Prostate gland (tissue), 2 donors: Measurements from ENCODE around the gene SLC25A10. TPM values are rescaled to one million over a fixed set of nuclear protein-coding genes. Genes with fewer than 3 reads are reported as not detected.

Experiments used
- DNase-seq: peaks from one replicate; pipeline ENCODE4 v3.0.0-alpha.2; 2019; ENCODE audit warnings: low spot score
- H3K27ac ChIP-seq, 2 donors: fragments of 200-600 bp; sonication (generic); 2 replicates each; pipeline ENCODE4 v1.5.1; 2017 to 2019
- H3K27me3 ChIP-seq: fragments of 200-600 bp; sonication (generic); replicated peaks from 2 replicates; pipeline ENCODE4 v1.5.1; 2019; ENCODE audit not compliant: insufficient read depth
- H3K36me3 ChIP-seq, 2 donors: fragments of 200-600 bp; sonication (generic); 1 replicate in 1 of 2; 2 replicates in 1 of 2; pipeline versions ENCODE4 v1.5.1 to v1.8.1; 2017 to 2019
- H3K4me1 ChIP-seq: fragments of 200-600 bp; sonication (generic); replicated peaks from 2 replicates; pipeline ENCODE4 v1.5.1; 2019
- H3K4me3 ChIP-seq, 2 donors: fragments of 200-600 bp; sonication (generic); 2 replicates each; pipeline ENCODE4 v1.5.1; 2017 to 2019
- H3K9me3 ChIP-seq: fragments of 200-600 bp; sonication (generic); 2 replicates; pipeline ENCODE4 v1.5.1; 2017
- CTCF ChIP-seq, 4 experiments: fragments of 200-600 bp in 2 of 4; fragments of 450-650 bp in 2 of 4; sonication (generic) in 2 of 4; IDR thresholded peaks; 1 replicate in 3 of 4; 2 replicates in 1 of 4; pipeline ENCODE4 v1.5.1; 2016 to 2019; ENCODE audit warnings: antibody characterized with exemption in 4 of 4, mild to moderate bottlenecking in 2 of 4, moderate library complexity in 2 of 4
- POLR2A ChIP-seq: fragments of 450-650 bp; IDR thresholded peaks from one replicate; pipeline ENCODE4 v1.6.1; 2016; ENCODE audit warnings: antibody characterized with exemption, mild to moderate bottlenecking
- POLR2AphosphoS5 ChIP-seq: sonication (generic); formaldehyde crosslinking; IDR thresholded peaks from one replicate; pipeline ENCODE4 v1.6.1; 2017; ENCODE audit warnings: antibody characterized with exemption
- WGBS: methylation state at CpG from one replicate; pipeline ENCODE4 v1.1.5; 2018; 5-methylcytosine and 5-hydroxymethylcytosine counted together
- intact Hi-C: fragments of 100-400 bp; cut with DNase I; formaldehyde crosslinking; loops from one replicate; pipeline ENCODE4 v1.14.2; 2022
- total RNA-seq, 2 donors: library from RNA; depleted of rRNA; stranded (reverse); fragments of >200 nt; gene quantifications; one replicate each; pipeline ENCODE4 v1.1.0, GENCODE V29; 2016

SLC25A10 gene
- total RNA-seq, 2 donors from 2014 or later = 39.1 to 39.4 TPM

- H3K27me3 ChIP-seq = no peaks in the 10 kb centered on the region
- H3K36me3 ChIP-seq = peaks cover 0 to 29% of the 10 kb centered on the region in 2 donors
- no peaks in the 10 kb centered on the region for H3K9me3 ChIP-seq
- TF ChIP-seq CTCF (IDR thresholded peaks at IDR 0.05) = no peak
- no peak for TF ChIP-seq POLR2A
- TF ChIP-seq POLR2AphosphoS5 = no peak
- H3K4me1 ChIP-seq = peaks cover 11% of the 10 kb centered on the region
- H3K4me3 ChIP-seq = peak overlapping the region; percentile 96 to 97
- intact Hi-C loops = no loop called here
- DNase-seq = no peak
- WGBS = 72% methylated on average over 12 of the region's 12 CpGs
- H3K27ac ChIP-seq = no peak overlapping the region
Measured at GRCh38 chr17:81685108-81685507, 27.0 kb upstream of the SLC25A10 start.

DNA sequence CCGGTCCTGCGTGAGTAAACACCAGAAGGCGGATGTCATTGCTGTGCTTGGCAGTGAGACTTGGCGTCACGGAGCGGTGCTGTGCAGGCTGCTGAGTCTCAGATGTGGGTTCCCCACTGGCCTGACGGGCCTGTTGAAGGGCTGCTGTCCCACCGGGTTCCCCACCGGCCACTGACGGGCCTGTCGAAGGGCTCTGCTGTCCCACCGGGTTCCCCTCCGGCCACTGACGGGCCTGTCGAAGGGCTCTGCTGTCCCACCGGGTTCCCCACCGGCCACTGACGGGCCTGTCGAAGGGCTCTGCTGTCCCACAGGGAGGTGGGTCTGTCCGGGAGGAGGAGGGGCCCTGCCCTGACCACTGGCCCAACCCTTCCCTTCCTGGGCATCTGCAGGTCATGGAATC is 25.5 kb upstream of the SLC25A10 start:
- no peak for TF ChIP-seq POLR2AphosphoS5
- no peak for TF ChIP-seq CTCF (IDR thresholded peaks at IDR 0.05)
- no peak for TF ChIP-seq POLR2A
- no peak for DNase-seq
- Histone ChIP-seq H3K4me3 (no peak overlapping the region), H3K9me3 (no peaks in the 10 kb centered on the region), H3K27ac (no peak overlapping the region), H3K4me1 (peaks cover 11% of the 10 kb centered on the region), H3K27me3 (no peaks in the 10 kb centered on the region), H3K36me3 (peaks cover 3 to 42% of the 10 kb centered on the region in 2 donors)
- 85% methylated on average over 17 of the region's 20 CpGs for WGBS
- intact Hi-C loops = no loop called here

GRCh38 chr17:81687770-81688541 is 24.1 kb upstream of the SLC25A10 start:
- Histone ChIP-seq H3K27me3 (no peaks in the 10 kb centered on the region), H3K27ac (no peak overlapping the region), H3K4me1 (peaks cover 11% of the 10 kb centered on the region), H3K36me3 (peaks cover 3 to 51% of the 10 kb centered on the region in 2 donors), H3K4me3 (no peak overlapping the region), H3K9me3 (no peaks in the 10 kb centered on the region)
- whole genome bisulfite sequencing = 95% methylated on average over 29 of the region's 41 CpGs
- no peak for DNase-seq
- TF ChIP-seq CTCF (IDR thresholded peaks at IDR 0.05) (no peak), POLR2AphosphoS5 (no peak), POLR2A (no peak)
- intact Hi-C loops = no loop called here

DNA sequence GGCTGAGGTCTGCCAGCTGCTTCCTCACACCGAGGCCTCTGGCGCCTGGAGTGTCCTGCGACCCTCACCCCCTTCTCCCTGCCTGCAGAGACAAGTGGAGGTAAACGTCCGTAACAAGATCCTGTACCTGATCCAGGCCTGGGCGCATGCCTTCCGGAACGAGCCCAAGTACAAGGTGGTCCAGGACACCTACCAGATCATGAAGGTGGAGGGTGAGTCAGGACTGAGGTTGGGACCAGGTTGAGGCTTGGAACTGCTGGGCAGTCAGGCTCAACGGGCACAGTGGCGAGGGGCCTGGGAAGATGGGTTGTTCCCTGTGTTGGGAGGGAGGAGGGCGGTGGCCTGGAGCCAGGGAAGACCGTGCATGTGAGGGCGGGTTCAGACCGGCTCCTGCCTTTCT is 23.5 kb upstream of the SLC25A10 start:
- peaks cover 3 to 51% of the 10 kb centered on the region in 2 donors for H3K36me3 ChIP-seq

More for the DNA sequence above, 23.5 kb upstream of the SLC25A10 start:
- Histone ChIP-seq H3K4me3 (no peak overlapping the region), H3K4me1 (peaks cover 11% of the 10 kb centered on the region), H3K27ac (no peak overlapping the region), H3K27me3 (no peaks in the 10 kb centered on the region), H3K9me3 (no peaks in the 10 kb centered on the region)
- TF ChIP-seq POLR2A = no peak
- no peak for TF ChIP-seq CTCF (IDR thresholded peaks at IDR 0.05)
- TF ChIP-seq POLR2AphosphoS5 = no peak
- WGBS = 59% methylated on average over 14 of the region's 14 CpGs
- no peak for DNase-seq
- intact Hi-C loops = no loop called here
